Liver (tissue), 9 donors: ENCODE results near the gene DCPS. TPM values are rescaled to one million over a fixed set of nuclear protein-coding genes. Genes with fewer than 3 reads are reported as not detected.

Source experiments
- DNase-seq: peaks from one replicate; pipeline ENCODE4 v3.0.0-alpha.2; 2017; ENCODE audit warnings: low spot score
- H3K27ac ChIP-seq, 2 donors: one replicate each; pipeline ENCODE4 v1.7.0; 2013; ENCODE audit warnings: inconsistent platforms in 2 of 2, low read length in 2 of 2, control low read depth in 1 of 2, low read depth in 1 of 2, mild to moderate bottlenecking in 1 of 2
- H3K27me3 ChIP-seq, 4 donors: one replicate each; pipeline versions ENCODE4 v1.6.1 to v1.7.0; 2013; ENCODE audit warnings: low read length in 3 of 4, inconsistent platforms in 1 of 4, mild to moderate bottlenecking in 1 of 4, moderate library complexity in 1 of 4; ENCODE audit not compliant: control insufficient read depth in 4 of 4, insufficient read depth in 4 of 4
- H3K36me3 ChIP-seq, 4 donors: one replicate each; pipeline versions ENCODE4 v1.6.1 to v1.7.0; 2013; ENCODE audit warnings: low read length in 3 of 4, mild to moderate bottlenecking in 3 of 4, low read depth in 1 of 4, moderate library complexity in 1 of 4; ENCODE audit not compliant: control insufficient read depth in 4 of 4, insufficient read depth in 3 of 4
- H3K4me1 ChIP-seq, 4 donors: one replicate each; pipeline versions ENCODE4 v1.6.1 to v1.7.0; 2013; ENCODE audit warnings: low read length in 3 of 4, mild to moderate bottlenecking in 3 of 4, moderate library complexity in 1 of 4; ENCODE audit not compliant: control insufficient read depth in 4 of 4, insufficient read depth in 4 of 4
- H3K4me3 ChIP-seq, 3 donors: one replicate each; pipeline versions ENCODE4 v1.6.1 to v1.7.0; 2013; ENCODE audit warnings: low read length in 3 of 3, control low read depth in 1 of 3, low read depth in 1 of 3, mild to moderate bottlenecking in 1 of 3
- H3K9ac ChIP-seq, 2 donors: one replicate each; pipeline ENCODE4 v1.7.0; 2013; ENCODE audit warnings: low read length in 2 of 2, mild to moderate bottlenecking in 2 of 2, moderate library complexity in 2 of 2, control low read depth in 1 of 2, low read depth in 1 of 2
- H3K9me3 ChIP-seq, 4 donors: one replicate each; pipeline versions ENCODE4 v1.6.1 to v1.7.0; 2013; ENCODE audit warnings: low read length in 3 of 4; ENCODE audit not compliant: control insufficient read depth in 4 of 4
- EGR1 ChIP-seq, 2 donors: IDR thresholded peaks; 2 replicates each; pipeline ENCODE4 v1.6.1; 2016 to 2018; ENCODE audit warnings: antibody characterized with exemption in 2 of 2, low read depth in 2 of 2
- FOXA1 ChIP-seq: IDR thresholded peaks from 2 replicates; pipeline ENCODE4 v1.6.1; 2016; ENCODE audit warnings: antibody characterized with exemption
- GABPA ChIP-seq, 2 donors: IDR thresholded peaks in 1 of 2; conservative IDR thresholded peaks in 1 of 2; 2 replicates each; pipeline ENCODE4 v1.6.1; 2016; ENCODE audit warnings: antibody characterized with exemption in 2 of 2, mild to moderate bottlenecking in 1 of 2, moderate library complexity in 1 of 2
- HNF4A ChIP-seq, 2 donors: conservative IDR thresholded peaks; 2 replicates each; pipeline ENCODE4 v1.6.1; 2016; ENCODE audit warnings: antibody characterized with exemption in 2 of 2, mild to moderate bottlenecking in 2 of 2
- HNF4G ChIP-seq: IDR thresholded peaks from 2 replicates; pipeline ENCODE4 v1.6.1; 2016; ENCODE audit warnings: antibody characterized with exemption
- JUND ChIP-seq, 2 donors: IDR thresholded peaks; 2 replicates each; pipeline ENCODE4 v1.6.1; 2016; ENCODE audit warnings: antibody characterized with exemption in 2 of 2
- NR2F2 ChIP-seq: IDR thresholded peaks from 2 replicates; pipeline ENCODE4 v1.6.1; 2016; ENCODE audit warnings: antibody characterized with exemption
- RAD21 ChIP-seq, 2 donors: IDR thresholded peaks; 2 replicates each; pipeline ENCODE4 v1.6.1; 2016; ENCODE audit warnings: antibody characterized with exemption in 2 of 2, mild to moderate bottlenecking in 2 of 2
- RXRA ChIP-seq, 2 donors: IDR thresholded peaks; 2 replicates each; pipeline ENCODE4 v1.6.1; 2017 to 2018; ENCODE audit warnings: antibody characterized with exemption in 2 of 2, mild to moderate bottlenecking in 1 of 2
- WGBS: extraction: QIAGEN DNeasy Blood & Tissue Kit; methylation state at CpG from one replicate; pipeline ENCODE4 v1.1.7; 2013; 5-methylcytosine and 5-hydroxymethylcytosine counted together
- polyA plus RNA-seq, 2 donors: library from polyadenylated mRNA; stranded (reverse) in 1 of 2; unstranded in 1 of 2; fragments of 200-250 nt in 1 of 2; fragments of >200 nt in 1 of 2; fragmentation: Nextera tagmentation in 1 of 2; extraction: Ambion mirVana in 1 of 2; gene quantifications; one replicate each; pipeline versions ENCODE4 v1.2.1 to v1.2.3, GENCODE V29; 2013 to 2015
- total RNA-seq, 2 donors: library from RNA; depleted of rRNA; stranded (reverse); fragments of >200 nt; gene quantifications; one replicate each; pipeline ENCODE4 v1.2.3, GENCODE V29; 2014
- TF ChIP-seq, protein P1 (sequence below): IDR thresholded peaks from 2 replicates; pipeline ENCODE4 v1.6.1; 2016; ENCODE audit warnings: antibody characterized with exemption
- TF ChIP-seq, protein P2 (sequence below): IDR thresholded peaks from 2 replicates; pipeline ENCODE4 v1.6.1; 2016; ENCODE audit warnings: antibody characterized with exemption
- donor health status: healthy.
- donor health status: healthy.
- donor health status: healthy.
- donor health status: healthy.
- donor health status: healthy.

DCPS gene
- total and polyA plus RNA-seq, 4 donors, result 5.6 to 61.0 (median 19.0) TPM

DNA sequence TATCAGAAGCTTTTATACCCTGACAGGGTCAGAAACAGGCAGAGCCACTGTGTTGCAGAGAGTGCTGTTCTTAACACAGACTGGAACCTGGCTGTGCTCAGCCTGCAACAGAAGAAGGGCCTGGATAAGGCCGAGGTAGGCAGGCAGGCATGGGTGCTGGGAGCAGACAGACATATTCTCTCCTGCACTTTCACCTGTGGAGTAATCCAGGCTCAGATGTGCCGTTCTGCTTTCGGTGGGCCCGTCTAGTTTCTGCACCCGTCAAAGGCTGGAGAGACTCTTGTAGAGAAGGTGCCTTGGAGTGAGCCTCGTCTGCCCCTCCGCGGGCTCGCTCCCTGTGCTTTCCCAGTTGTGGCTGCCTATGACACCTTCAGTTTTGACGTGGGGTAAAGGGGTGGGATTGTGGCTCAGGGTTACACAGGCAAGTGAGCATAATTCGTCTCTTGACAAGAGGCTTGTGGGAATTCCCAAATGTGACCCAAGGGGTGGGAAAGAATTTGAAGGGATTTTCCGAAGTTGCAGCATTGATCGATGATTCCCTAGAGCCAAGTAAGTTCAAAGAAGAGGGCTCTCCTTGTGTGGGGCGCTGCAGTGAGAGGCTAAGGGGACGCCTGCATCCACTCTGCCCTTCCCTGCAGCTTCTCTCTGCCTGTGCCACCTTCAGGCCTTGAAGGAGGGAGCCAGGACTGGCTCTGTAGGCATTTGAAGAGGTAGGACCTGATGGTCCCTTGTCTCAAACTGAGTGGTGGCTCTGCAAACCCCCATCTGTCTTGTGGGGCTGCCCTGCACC, 35.4 kb downstream of the DCPS start (continued):
- TF ChIP-seq, protein P1, sequence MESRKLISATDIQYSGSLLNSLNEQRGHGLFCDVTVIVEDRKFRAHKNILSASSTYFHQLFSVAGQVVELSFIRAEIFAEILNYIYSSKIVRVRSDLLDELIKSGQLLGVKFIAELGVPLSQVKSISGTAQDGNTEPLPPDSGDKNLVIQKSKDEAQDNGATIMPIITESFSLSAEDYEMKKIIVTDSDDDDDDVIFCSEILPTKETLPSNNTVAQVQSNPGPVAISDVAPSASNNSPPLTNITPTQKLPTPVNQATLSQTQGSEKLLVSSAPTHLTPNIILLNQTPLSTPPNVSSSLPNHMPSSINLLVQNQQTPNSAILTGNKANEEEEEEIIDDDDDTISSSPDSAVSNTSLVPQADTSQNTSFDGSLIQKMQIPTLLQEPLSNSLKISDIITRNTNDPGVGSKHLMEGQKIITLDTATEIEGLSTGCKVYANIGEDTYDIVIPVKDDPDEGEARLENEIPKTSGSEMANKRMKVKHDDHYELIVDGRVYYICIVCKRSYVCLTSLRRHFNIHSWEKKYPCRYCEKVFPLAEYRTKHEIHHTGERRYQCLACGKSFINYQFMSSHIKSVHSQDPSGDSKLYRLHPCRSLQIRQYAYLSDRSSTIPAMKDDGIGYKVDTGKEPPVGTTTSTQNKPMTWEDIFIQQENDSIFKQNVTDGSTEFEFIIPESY, result no peak
- no peak for TF ChIP-seq FOXA1
- TF ChIP-seq GABPA (IDR thresholded peaks at IDR 0.05 in 1 of 2, conservative IDR thresholded peaks at IDR 0.05 in 1 of 2), result no peak
- no peak for TF ChIP-seq HNF4G
- TF ChIP-seq RXRA (IDR thresholded peaks at IDR 0.05), result no peak
- TF ChIP-seq, protein P2, sequence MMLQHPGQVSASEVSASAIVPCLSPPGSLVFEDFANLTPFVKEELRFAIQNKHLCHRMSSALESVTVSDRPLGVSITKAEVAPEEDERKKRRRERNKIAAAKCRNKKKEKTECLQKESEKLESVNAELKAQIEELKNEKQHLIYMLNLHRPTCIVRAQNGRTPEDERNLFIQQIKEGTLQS, result no peak
- no peak for TF ChIP-seq RAD21 (IDR thresholded peaks at IDR 0.05)

DNA sequence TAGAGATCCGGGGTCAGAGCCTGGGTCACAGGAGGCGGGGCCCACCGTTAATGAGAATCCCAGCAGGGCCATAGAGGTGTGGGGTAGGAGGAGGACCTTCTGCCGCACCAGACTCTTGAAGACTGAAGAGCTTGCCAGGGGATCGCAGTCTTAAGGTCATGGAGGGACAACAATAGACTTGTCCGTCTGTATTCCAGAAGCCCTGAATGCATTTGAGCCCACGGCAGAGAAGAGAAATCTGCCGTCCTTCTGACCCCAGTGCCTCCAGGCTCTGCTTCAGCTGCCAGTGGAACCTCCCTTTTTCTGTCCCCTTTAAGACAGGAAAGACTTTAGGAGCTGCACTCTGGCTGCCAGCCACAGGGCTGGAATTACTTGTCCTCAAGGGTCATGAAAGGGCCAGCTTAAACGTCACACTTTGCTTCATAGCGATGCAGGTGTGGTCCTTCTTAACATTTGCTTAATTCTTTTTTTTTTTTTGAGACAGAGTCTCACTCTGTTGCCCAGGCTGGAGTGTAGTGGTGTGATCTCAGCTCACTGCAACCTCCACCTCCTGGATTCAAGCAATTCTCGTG, 36.1 kb downstream of the DCPS start:
- Histone ChIP-seq H3K27me3 (no peaks in the 10 kb centered on the region), H3K4me3 (no peak overlapping the region), H3K27ac (peak overlapping the region in 1 of 2 donors; percentile 4), H3K9ac (no peak overlapping the region), H3K4me1 (peaks cover 3 to 25% (median 19%) of the 10 kb centered on the region in 4 donors), H3K9me3 (no peaks in the 10 kb centered on the region), H3K36me3 (peaks cover 5 to 66% (median 37%) of the 10 kb centered on the region in 4 donors)
- TF ChIP-seq RXRA (IDR thresholded peaks at IDR 0.05) (no peak), NR2F2 (peak; percentile 63), HNF4A (conservative IDR thresholded peaks at IDR 0.05) (no peak)
- WGBS, result 77% methylated on average over 11 of the region's 11 CpGs
- no peak for DNase-seq

DNA sequence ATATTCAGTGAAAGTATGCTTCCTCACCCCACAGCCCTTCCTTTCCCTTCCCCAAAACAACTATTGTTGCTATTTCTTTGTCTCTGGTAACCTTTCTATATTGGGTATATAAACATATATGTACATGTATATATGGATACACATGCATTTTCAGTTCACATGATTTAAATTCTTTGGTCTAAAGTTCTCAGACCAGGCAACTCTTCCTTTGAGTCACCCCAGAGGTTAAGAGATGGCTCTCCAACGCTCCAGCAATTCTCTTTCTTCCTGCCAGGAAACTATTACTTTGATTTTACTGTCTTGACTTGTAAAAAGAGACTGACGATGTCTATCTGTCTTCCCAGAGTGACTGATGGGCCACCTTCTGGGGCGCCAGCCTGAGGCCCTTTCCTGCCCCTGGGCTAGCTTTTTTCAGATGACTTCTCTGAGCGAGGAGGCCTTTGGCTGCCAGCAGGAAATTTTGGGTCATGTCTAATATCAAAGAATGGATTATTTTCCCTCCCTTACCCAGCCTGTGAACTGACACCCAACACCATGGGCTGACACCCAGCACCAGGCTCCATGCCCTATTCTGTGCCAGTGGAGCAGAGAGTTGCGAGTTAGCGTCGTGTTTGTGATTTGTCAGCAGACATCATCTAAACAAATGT, 37.2 kb downstream of the DCPS start:
- no peak for DNase-seq
- Histone ChIP-seq H3K9me3 (no peaks in the 10 kb centered on the region), H3K4me1 (peaks cover 0 to 16% (median 15%) of the 10 kb centered on the region in 4 donors), H3K9ac (no peak overlapping the region), H3K4me3 (no peak overlapping the region), H3K36me3 (peaks cover 7 to 76% (median 40%) of the 10 kb centered on the region in 4 donors), H3K27me3 (no peaks in the 10 kb centered on the region), H3K27ac (peak overlapping the region in 1 of 2 donors; percentile 16)
- TF ChIP-seq, protein P1, result no peak
- no peak for TF ChIP-seq JUND (IDR thresholded peaks at IDR 0.05)
- TF ChIP-seq FOXA1, result no peak
- TF ChIP-seq, protein P2, result no peak
- TF ChIP-seq EGR1 (IDR thresholded peaks at IDR 0.05; ENCODE audit: low read depth in 2 of 2), result no peak
- 87% methylated on average over 7 of the region's 7 CpGs for WGBS
